HTR-8/SVneo (cell line): ENCODE measurements around the gene HOATZ.

ENCODE experiments used
- DNase-seq: peaks from one replicate; pipeline ENCODE4 v3.0.0; 2011; ENCODE audit warnings: low spot score, mixed read lengths; ENCODE audit not compliant: insufficient read length
- FAIRE-seq: peaks from 2 replicates; lab custom pipeline; 2011; peaks lifted over from hg19 to GRCh38; lab: Jason Lieb, UNC

HOATZ gene

DNA sequence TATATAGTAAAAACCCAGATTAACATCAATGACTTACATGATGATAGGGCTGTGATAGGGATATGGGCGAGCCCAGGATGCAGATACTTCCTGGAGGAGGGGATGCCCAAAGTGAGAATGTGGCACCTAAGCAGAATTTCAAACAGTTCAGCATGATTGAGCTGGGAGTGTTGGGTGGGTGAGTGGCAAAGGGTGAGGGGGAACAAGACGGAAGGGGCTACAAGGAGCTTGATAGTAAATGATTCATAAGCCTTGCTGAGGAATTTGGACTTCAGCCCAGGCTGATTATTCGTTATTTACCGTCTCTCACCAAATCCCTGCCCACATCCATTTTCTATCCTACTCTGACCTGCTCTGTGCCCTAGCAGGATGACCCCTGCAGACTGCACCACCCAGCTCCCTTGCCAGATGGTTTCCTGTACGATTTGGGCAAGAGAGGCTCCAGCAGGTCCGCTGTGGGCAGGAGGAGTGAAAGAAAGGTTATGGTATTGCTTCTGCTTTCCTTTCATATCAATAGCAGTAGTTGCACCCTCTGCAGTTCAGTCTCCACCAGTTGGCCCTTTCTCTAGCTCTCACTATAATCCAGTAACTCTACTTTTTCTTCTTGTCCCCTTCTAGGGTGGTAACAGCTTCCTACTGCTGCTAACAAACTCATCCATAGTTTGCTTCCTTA is 57.4 kb downstream of the HOATZ start:
- peak; percentile 96 for FAIRE-seq
- peak; percentile 44 for DNase-seq

- FAIRE-seq, result no peak
Measured at GRCh38 chr11:111572581-111572980, 58.0 kb downstream of the HOATZ start.

DNA sequence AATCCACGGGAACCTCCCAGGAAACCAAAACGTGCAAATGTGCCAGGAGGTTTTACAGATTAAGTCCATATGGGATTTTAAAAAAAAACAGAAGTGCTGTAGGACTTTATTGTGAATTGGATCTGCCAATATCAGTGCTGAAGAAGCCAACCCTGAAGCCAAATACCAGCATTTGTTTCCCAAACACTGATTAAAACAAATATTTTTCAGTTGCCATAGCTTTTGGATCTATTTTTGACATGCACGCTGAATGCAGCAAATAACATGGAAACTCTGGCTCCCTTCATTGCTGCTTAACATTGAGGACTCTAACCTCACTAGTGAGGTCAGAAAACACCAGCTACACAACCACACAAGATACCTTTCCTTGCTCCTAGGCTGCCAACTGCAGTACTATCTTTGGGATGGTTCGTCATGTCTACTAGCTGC is 59.3 kb downstream of the HOATZ start:
- DNase-seq (no peak), FAIRE-seq (peak; percentile 90)

More at GRCh38 chr11:111572581-111572980, 58.0 kb downstream of the HOATZ start:
- DNase-seq, result no peak

- DNase-seq (no peak), FAIRE-seq (peak; percentile 54)
Measured at GRCh38 chr11:111574373-111575225, 60.0 kb downstream of the HOATZ start.

- peak; percentile 46 for FAIRE-seq
- DNase-seq, result no peak
Measured at GRCh38 chr11:111575740-111576139, 61.2 kb downstream of the HOATZ start.

GRCh38 chr11:111577821-111578220 is 63.2 kb downstream of the HOATZ start:
- DNase-seq, result no peak
- FAIRE-seq, result peak; percentile 40

DNA sequence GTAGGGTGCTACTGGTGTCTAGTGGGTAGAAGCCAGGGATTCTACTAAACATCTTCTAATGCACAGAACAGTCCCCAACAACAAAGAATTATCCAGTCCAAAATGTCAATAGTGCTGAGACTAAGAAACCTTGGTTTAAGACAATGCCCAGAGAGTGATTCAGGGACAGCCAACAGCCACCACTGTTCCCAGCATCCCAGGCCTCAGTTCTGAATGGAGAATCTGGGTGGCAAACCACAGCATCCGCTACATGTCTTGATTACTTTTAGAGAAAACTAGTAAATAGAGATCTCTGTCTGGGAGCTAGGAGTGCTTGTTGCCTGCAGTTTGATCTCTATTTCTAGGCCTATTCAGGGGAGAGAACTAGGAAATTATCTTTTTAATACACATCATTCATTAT is 66.8 kb downstream of the HOATZ start:
- peak; percentile 58 for FAIRE-seq
- no peak for DNase-seq

DNA sequence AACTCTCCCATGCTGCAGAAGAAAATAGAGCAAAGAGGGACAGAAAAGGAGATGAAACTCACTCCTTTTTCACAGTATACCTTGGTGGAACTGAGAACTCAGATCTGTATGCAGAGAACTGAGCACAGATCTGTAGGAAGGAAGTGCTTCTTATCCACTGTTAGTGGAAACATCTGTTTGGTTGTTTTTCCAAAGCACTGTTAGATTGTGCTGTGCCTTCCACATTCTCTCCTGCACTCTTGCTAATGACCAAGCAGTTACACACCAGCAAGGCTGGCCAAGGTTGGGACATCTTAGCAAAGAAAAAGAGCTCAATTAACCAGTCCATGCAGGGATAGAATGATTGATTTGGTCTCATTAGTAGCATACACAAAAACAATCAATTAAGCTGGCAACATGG is 67.6 kb downstream of the HOATZ start:
- peak; percentile 93 for FAIRE-seq
- DNase-seq, result no peak

GRCh38 chr11:111582881-111583280 is 68.3 kb downstream of the HOATZ start:
- FAIRE-seq (peak; percentile 4), DNase-seq (no peak)

DNA sequence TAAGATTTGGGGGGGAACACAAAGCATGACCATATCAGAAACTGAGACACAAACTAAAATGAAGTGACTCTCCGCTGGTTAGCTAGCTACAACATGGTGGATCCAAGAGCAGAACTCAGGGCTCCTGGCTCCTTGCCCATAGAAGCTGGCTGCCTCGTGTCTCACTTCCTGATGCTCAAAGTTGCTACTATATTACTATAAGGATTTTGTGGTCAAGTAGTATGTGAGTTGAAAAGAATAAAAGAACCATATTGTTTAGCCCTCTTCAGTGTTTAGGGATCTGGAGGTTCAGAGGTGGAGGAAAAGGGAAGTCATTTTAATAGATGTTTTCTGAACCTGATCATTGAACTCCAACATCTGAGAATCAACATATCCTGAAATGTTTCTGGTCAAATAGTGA is 70.8 kb downstream of the HOATZ start:
- no peak for DNase-seq
- peak; percentile 42 for FAIRE-seq

GRCh38 chr11:111586388-111586831 is 71.8 kb downstream of the HOATZ start:
- DNase-seq, result no peak

More at GRCh38 chr11:111586388-111586831, 71.8 kb downstream of the HOATZ start:
- FAIRE-seq, result peak; percentile 66
